T-helper 2 cell treated with Interferon-gamma antibody and Interleukin-4, amounts not matched to agents 5 μg/mL and 100 μg/mL, for 36 hours (primary cell): ENCODE data around the gene ANO10.
"Not testable (repeated sequence)": the region's sequence is repeated elsewhere in the genome, so short reads cannot be mapped to it uniquely, and the experiment has no call there.

ENCODE experiments used
- DNase-seq: peaks from one replicate; pipeline ENCODE4 v3.0.0; 2021; ENCODE audit warnings: low spot score
- H3K27ac Mint-ChIP-seq: one replicate; pipeline ENCODE4 v1.8.0; 2021; ENCODE audit warnings: mild to moderate bottlenecking, mixed read lengths
- H3K27me3 Mint-ChIP-seq: one replicate; pipeline ENCODE4 v1.8.0; 2021; ENCODE audit warnings: low read depth, mixed read lengths
- H3K36me3 Mint-ChIP-seq: one replicate; pipeline ENCODE4 v1.8.0; 2021; ENCODE audit warnings: low read depth, mixed read lengths
- H3K4me1 Mint-ChIP-seq: one replicate; pipeline ENCODE4 v1.8.0; 2021; ENCODE audit warnings: low read depth, mixed read lengths
- H3K4me3 Mint-ChIP-seq: one replicate; pipeline ENCODE4 v1.8.0; 2022; ENCODE audit warnings: mild to moderate bottlenecking, moderate library complexity, mixed read lengths
- H3K9me3 Mint-ChIP-seq: one replicate; pipeline ENCODE4 v1.8.0; 2021; ENCODE audit warnings: mixed read lengths

The ANO10 gene

GRCh38 chr3:43478118-43478785, 143.6 kb downstream of the ANO10 start:
- DNase-seq: no peak
- peaks cover 8% of the 10 kb centered on the region for H3K9me3 Mint-ChIP-seq
- H3K4me3 Mint-ChIP-seq: no peak overlapping the region
- H3K27me3 Mint-ChIP-seq: peaks cover 11% of the 10 kb centered on the region
- H3K27ac Mint-ChIP-seq: peak overlapping the region; percentile 88
- peaks cover 5% of the 10 kb centered on the region for H3K36me3 Mint-ChIP-seq
- peaks cover 14% of the 10 kb centered on the region for H3K4me1 Mint-ChIP-seq

- DNase-seq: no peak
- Mint-ChIP-seq H3K27ac (peak overlapping the region; percentile 88), H3K9me3 (peaks cover 8% of the 10 kb centered on the region), H3K27me3 (peaks cover 15% of the 10 kb centered on the region), H3K4me3 (peak overlapping the region; percentile 50), H3K4me1 (peaks cover 14% of the 10 kb centered on the region), H3K36me3 (peaks cover 5% of the 10 kb centered on the region)
These were observed 144.2 kb downstream of the ANO10 start for GRCh38 chr3:43477600-43477999.

GRCh38 chr3:43473737-43474136, 148.1 kb downstream of the ANO10 start:
- Mint-ChIP-seq H3K36me3 (peaks cover 5% of the 10 kb centered on the region), H3K4me1 (peaks cover 14% of the 10 kb centered on the region), H3K4me3 (no peak overlapping the region), H3K27ac (no peak overlapping the region), H3K27me3 (peaks cover 20% of the 10 kb centered on the region), H3K9me3 (peaks cover 8% of the 10 kb centered on the region)
- DNase-seq: no peak

GRCh38 chr3:43473244-43473643, 148.6 kb downstream of the ANO10 start:
- H3K27ac Mint-ChIP-seq: no peak overlapping the region
- H3K36me3 Mint-ChIP-seq: peaks cover 5% of the 10 kb centered on the region
- peaks cover 14% of the 10 kb centered on the region for H3K4me1 Mint-ChIP-seq
- no peak for DNase-seq
- no peak overlapping the region for H3K4me3 Mint-ChIP-seq
- peaks cover 8% of the 10 kb centered on the region for H3K9me3 Mint-ChIP-seq
- peaks cover 20% of the 10 kb centered on the region for H3K27me3 Mint-ChIP-seq

- H3K36me3 Mint-ChIP-seq: no peaks in the 10 kb centered on the region
- H3K27me3 Mint-ChIP-seq: peaks cover 17% of the 10 kb centered on the region
- H3K4me3 Mint-ChIP-seq: no peak overlapping the region
- DNase-seq: no peak
- H3K9me3 Mint-ChIP-seq: peaks cover 2% of the 10 kb centered on the region
- no peaks in the 10 kb centered on the region for H3K4me1 Mint-ChIP-seq
- no peak overlapping the region for H3K27ac Mint-ChIP-seq
These were observed 153.7 kb downstream of the ANO10 start for GRCh38 chr3:43468133-43468532.

- H3K36me3 Mint-ChIP-seq: no peaks in the 10 kb centered on the region
- no peak overlapping the region for H3K4me3 Mint-ChIP-seq
- no peak overlapping the region for H3K27ac Mint-ChIP-seq
- peaks cover 12% of the 10 kb centered on the region for H3K9me3 Mint-ChIP-seq
- peaks cover 8% of the 10 kb centered on the region for H3K27me3 Mint-ChIP-seq
- no peaks in the 10 kb centered on the region for H3K4me1 Mint-ChIP-seq
- DNase-seq: no peak
These were observed 156.7 kb downstream of the ANO10 start for GRCh38 chr3:43465109-43465508.

GRCh38 chr3:43462566-43462965, 159.2 kb downstream of the ANO10 start:
- not testable (repeated sequence) for H3K36me3 Mint-ChIP-seq, H3K27ac Mint-ChIP-seq, H3K4me3 Mint-ChIP-seq, H3K4me1 Mint-ChIP-seq, H3K27me3 Mint-ChIP-seq, DNase-seq
- peaks cover 12% of the 10 kb centered on the region for H3K9me3 Mint-ChIP-seq

- Mint-ChIP-seq H3K9me3 (peaks cover 12% of the 10 kb centered on the region), H3K36me3 (no peaks in the 10 kb centered on the region), H3K27me3 (peaks cover 3% of the 10 kb centered on the region), H3K4me3 (no peak overlapping the region), H3K4me1 (no peaks in the 10 kb centered on the region), H3K27ac (no peak overlapping the region)
- no peak for DNase-seq
These were observed 160.5 kb downstream of the ANO10 start for GRCh38 chr3:43461345-43461744.

- not testable (repeated sequence) for DNase-seq, H3K9me3 Mint-ChIP-seq, H3K36me3 Mint-ChIP-seq, H3K4me3 Mint-ChIP-seq, H3K27me3 Mint-ChIP-seq, H3K27ac Mint-ChIP-seq, H3K4me1 Mint-ChIP-seq
These were observed 164.8 kb downstream of the ANO10 start for GRCh38 chr3:43457038-43457437.

GRCh38 chr3:43455233-43455632, 166.6 kb downstream of the ANO10 start:
- no peak overlapping the region for H3K27ac Mint-ChIP-seq
- DNase-seq: no peak
- peaks cover 3% of the 10 kb centered on the region for H3K27me3 Mint-ChIP-seq
- H3K36me3 Mint-ChIP-seq: no peaks in the 10 kb centered on the region
- H3K4me1 Mint-ChIP-seq: no peaks in the 10 kb centered on the region
- H3K4me3 Mint-ChIP-seq: no peak overlapping the region
- H3K9me3 Mint-ChIP-seq: no peaks in the 10 kb centered on the region

GRCh38 chr3:43453981-43454380, 167.8 kb downstream of the ANO10 start:
- Mint-ChIP-seq H3K4me3 (no peak overlapping the region), H3K27me3 (peaks cover 3% of the 10 kb centered on the region), H3K36me3 (no peaks in the 10 kb centered on the region), H3K4me1 (no peaks in the 10 kb centered on the region), H3K9me3 (no peaks in the 10 kb centered on the region), H3K27ac (no peak overlapping the region)
- DNase-seq: no peak

- Mint-ChIP-seq H3K27me3 (no peaks in the 10 kb centered on the region), H3K4me1 (peaks cover 4% of the 10 kb centered on the region), H3K36me3 (no peaks in the 10 kb centered on the region), H3K27ac (no peak overlapping the region), H3K9me3 (no peaks in the 10 kb centered on the region), H3K4me3 (no peak overlapping the region)
- no peak for DNase-seq
These were observed 170.0 kb downstream of the ANO10 start for GRCh38 chr3:43451670-43452254.

GRCh38 chr3:43448098-43448497, 173.7 kb downstream of the ANO10 start:
- no peak for DNase-seq
- H3K9me3 Mint-ChIP-seq: no peaks in the 10 kb centered on the region
- no peaks in the 10 kb centered on the region for H3K36me3 Mint-ChIP-seq
- H3K27ac Mint-ChIP-seq: no peak overlapping the region
- no peak overlapping the region for H3K4me3 Mint-ChIP-seq
- no peaks in the 10 kb centered on the region for H3K27me3 Mint-ChIP-seq
- peaks cover 6% of the 10 kb centered on the region for H3K4me1 Mint-ChIP-seq

GRCh38 chr3:43445820-43446219, 176.0 kb downstream of the ANO10 start:
- Mint-ChIP-seq H3K27me3 (no peaks in the 10 kb centered on the region), H3K27ac (no peak overlapping the region), H3K36me3 (no peaks in the 10 kb centered on the region), H3K9me3 (no peaks in the 10 kb centered on the region), H3K4me3 (no peak overlapping the region), H3K4me1 (peaks cover 6% of the 10 kb centered on the region)
- DNase-seq: no peak
